HG02623 (cell line): Measurements from ENCODE around the gene LPP.
"Not testable (repeated sequence)": the region's sequence is repeated elsewhere in the genome, so short reads cannot be mapped to it uniquely, and the experiment has no call there.

Experiments
- ATAC-seq: cut with Tn5 transposase; IDR thresholded peaks from one replicate; pipeline ENCODE4 v1.9.1; 2021; ENCODE audit warnings: moderate library complexity; ENCODE audit not compliant: unreplicated experiment

Gene LPP

DNA sequence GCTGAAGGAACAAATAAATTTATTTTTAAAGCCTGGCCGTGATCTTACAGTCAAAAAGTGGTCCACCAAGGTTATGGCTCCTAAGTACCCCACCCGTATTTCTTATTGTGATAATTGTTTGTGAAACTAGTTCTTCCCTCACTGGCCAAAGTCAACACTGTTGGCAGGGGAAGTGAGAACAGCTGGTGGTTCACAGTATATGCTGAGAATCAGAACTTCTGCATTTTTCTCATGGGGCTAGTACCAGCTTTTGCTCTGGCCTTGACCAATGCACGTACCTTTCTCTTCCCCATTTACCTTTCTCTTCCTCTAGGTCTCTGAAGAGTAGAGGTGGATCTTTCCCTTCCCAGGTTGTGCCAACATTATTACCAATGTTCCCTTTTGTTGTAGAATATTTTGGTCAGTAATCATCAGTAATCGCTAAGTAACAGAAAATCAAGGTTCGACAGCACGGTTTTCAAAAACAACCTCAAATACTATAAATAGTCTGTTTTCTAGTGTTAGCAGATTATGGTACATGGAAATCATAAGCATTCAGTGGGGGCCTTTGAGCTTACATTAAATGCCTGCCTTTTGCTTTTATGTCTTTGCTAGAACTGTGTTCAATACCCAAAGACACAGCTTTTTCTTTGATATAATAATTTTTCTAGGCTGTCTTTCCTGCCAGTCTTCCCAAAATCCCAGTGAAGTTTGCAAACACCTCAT is 268.0 kb downstream of the LPP start:
- peak; percentile 100 for ATAC-seq

DNA sequence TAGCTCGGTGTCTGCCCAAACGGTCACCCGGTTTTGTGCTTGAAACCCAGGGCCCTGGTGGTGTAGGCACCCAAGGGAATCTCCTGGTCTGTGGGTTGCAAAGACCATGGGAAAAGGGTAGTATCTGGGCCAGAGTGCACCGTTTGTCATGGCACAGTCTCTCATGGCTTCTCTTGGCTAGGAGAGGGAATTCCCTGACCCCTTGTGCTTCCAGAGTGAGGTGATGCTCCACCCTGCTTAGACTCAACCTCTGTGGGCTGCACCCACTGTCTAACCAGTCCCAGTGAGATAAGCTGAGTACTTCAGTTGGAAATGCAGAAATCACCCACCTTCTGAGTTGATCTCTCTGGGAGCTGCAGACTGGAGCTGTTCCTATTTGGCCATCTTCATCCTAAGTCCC is 274.0 kb downstream of the LPP start:
- not testable (repeated sequence) for ATAC-seq

DNA sequence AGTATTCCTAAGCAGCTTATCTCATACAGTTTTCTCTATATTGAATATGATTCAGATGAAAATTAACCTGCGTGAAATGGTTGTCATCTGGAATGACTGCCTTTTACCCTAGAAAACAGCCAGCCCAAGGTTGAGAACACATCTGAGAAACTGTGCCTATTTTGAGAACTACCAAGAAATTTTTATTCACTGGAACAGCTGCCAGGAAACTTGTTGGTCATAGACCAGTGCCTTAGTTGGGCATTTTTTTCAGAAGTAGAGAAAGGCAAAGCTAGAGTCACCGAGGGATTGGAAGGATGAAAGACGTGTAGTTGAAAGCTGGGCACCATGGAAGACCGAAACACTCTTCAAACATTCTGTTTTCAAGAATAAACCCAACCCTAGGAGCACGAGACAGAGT is 277.1 kb downstream of the LPP start:
- ATAC-seq: no peak

DNA sequence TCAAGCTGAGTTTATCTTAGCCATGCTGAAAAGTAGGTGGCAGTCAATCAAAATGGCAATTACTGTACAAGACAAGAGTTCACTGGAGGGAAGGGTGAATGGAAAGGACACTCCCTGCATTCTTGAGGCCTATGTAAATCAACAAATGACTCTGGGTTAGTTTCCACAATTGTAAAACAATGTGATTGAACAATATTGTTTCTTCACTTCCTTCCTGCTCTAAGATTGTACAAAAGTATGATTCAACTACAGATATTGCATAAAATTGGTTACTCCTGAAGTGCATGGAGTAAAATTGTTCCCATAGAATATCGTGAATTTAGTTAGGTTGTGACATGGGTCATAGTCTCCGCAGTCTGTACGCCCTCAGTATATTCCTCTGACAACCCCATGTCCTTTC is 277.6 kb downstream of the LPP start:
- no peak for ATAC-seq

DNA sequence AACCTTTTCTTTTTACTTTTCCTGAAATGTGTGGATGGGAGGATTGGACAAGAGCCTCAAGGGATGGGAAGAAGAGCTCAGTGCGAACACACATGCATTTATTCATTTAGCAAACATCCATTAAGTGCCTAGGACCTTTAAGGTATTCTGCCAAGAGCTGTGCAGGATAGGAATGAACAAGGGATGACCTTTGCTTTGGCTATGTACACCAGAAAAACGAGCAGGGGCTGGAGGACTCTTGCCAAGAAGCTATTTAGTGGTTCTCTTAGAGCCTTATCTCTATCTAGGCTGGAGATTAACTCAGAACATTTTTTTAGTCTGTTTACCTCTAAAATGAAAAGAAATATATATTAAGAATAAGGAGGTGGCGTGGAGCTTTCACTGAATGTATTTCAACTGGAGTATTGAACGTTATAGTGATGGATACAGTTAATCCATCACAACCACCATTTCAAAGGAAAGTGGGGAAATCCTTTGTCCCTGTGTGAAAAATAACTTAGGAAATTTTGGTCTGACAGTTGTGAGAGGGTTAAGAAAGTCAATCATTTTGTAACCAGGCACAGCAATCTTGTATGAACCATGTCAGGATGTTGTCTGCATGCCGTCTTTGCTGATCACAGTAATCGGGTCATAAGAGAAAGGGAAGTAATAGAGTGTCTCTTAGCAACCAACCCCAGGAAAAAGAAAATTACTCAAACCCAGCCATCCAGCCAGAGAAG is 279.0 kb downstream of the LPP start:
- no peak for ATAC-seq

DNA sequence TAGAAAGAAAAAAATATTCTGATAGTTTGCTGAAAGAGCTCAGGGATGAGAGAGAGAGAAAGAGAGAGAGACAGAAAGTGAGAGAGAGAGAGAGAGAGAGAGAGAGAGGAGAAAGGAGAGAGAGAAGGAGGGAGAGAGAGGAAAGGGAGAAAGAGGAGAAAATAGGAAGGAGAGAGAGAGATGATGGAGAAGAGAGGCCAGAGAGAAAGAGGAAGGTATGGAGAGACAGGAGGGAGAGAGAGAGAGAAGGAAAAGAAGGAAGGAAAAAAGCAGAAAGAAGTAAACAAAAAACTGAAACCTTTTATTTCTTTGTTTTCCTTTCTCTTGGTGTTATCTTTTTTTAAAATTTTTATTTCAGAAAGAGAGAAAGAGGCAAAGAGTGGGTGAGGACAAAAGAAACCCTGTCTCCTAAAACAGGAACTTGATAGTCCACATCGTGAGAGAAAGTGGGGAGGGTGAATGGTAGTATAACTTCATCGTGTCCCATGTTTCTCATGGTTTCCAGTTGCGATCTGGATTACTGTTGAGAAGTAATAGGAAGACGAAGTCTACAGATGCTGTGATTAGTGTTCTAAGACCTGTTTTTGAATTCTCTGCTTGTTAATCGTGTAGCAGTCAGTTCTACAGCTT is 279.7 kb downstream of the LPP start:
- ATAC-seq: no peak

DNA sequence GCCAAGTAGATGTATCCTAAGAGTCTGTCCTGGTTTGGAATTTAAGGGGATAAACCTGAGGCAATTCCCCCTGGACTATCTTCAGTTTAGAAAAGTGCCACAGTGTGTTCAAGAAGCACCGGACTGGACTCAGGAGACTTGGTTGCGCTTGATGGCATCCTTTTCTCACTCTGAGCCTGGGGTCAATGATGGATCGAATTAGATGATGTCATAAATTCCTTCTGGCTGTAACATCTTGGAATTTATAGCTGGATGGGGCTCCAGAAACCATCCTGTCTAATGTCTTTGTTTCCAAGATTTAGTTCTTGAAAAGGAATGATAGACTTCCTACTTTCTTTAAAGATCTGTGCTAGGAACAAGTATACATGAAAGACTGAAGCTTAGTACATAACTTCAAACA is 280.6 kb downstream of the LPP start:
- no peak for ATAC-seq

DNA sequence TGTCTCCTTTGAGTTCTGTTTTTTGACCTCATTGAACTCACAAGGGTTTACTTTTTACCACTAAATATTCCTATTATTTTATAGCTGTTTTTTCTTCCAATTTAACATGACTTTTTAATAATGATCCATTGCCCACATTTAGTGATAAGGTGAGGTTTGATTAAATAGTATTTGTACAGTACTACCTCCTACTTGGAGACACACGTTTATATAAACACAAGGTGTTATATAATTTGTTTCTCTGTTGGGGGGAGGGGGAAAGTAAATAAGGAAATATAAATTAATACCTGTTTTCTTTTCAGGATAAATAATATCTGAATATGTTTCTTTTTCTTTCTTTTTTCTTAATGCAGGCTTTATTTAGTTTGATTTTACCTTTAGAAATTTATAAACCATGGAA is 281.3 kb downstream of the LPP start:
- ATAC-seq: no peak

DNA sequence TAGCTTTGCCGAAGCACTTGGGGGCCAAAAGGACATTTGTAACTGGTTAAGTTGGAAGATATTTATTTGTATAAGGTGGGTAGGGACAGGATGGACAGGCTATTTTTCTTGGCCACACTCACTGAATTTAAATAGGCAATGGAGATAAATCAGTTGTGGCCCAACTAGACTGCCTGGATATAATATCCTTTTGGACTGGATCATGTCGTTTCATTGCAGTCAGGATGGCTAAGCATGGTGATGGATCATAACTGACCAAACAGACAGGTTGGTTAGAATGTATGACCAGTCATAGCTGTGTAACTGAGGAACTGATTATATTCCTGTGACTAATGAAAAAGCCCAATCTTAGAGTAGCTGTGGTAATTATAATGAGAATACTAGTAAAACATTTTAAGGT is 284.0 kb downstream of the LPP start:
- ATAC-seq: no peak

DNA sequence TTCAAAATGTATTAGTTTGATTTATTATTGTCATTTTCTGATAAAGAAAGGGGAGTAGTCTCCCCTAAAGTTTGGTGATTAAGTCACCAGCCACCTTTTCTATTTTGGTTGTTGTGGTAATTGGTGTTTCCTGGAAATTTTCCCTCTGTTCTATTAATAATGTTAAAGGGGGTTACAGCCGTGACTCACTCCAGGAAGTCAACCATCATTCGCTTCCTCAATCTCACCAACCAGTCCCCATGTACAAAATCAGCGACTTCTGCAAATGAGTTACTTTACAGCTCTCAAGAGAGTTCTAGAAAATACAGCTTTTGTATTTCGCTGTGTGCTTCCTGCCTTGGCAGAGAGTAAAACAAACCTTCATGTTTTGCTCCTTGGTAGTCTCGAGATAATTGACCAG is 285.1 kb downstream of the LPP start:
- peak; percentile 92 for ATAC-seq

DNA sequence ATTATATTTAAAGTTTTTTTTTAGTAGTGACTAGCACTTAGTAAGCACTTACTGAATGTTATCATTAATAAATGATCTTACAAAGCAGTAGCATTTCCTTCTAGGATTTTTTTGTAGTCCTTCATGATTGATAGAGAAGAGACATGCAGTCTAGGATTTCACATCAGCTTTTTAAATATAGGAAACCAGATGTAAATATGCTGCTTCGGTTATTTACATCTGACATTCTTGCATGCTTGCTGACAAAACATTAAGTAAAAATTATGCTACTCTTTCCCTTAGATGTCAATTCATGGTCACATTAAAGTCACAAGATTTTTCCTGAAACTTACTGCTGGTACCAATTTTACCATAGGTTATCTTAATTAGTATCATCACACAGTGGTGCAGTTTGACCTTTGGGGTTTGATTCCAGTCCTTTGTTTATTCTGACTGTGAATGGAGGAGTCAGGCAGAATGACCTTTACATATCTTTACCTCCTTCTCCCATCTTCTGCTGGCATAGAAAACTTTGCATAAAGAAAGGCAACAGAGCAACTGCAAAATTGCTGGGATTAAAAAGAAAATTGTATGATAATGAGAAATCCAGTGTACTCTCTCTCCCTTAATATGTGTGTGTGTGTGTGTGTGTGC is 286.5 kb downstream of the LPP start:
- ATAC-seq: no peak

DNA sequence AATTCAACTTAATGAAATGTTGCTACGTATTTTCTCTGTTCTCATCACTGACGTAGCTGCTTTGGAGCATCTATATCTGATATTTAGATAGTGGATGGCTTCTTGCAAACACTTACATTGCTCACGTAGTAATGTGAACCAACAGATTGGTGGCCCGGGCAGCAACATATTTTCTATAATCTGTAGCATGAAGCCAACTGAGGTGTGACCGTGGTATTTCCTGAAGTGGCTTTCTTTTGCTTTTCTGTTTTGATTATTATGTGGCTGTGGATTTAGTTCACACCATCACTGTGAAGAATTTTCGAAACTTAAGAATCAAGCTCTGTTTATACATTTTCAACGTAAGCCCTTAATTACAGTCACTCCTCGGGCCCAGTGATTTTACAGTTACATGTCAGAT is 288.5 kb downstream of the LPP start:
- no peak for ATAC-seq

DNA sequence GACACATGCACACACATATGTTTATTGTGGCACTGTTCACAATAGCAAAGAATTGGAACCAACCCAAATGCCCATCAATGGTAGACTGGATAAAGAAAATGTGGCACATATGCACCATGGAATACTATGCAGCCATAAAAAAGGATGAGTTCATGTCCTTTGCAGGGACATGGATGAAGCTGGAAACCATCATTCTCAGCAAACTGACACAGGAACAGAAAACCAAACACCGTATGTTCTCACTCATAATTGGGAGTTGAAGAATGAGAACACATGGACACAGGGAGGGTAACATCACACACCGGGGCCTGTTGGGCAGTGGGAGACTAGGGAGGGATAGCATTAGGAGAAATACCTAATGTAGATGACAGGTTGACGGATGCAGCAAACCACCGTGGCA is 291.2 kb downstream of the LPP start:
- not testable (repeated sequence) for ATAC-seq

DNA sequence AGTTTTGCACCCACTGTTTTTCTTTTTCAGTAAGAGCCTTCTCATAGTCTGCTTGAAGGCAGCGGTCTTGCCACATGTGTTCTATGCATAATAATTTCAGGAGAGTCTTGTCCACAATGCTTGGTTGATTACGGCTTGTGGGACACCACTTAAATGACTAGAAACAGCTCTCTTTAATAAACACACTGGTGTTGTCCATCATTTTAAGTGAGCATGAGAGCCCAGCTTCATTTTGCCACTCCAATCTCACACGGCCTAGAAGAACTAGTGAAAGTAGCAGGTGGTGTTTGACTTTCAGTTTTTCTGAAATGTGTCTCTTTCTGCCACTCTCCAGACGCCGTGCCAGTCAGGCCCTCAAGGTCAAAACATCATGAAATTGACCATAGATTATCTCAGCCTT is 292.1 kb downstream of the LPP start:
- peak; percentile 73 for ATAC-seq

DNA sequence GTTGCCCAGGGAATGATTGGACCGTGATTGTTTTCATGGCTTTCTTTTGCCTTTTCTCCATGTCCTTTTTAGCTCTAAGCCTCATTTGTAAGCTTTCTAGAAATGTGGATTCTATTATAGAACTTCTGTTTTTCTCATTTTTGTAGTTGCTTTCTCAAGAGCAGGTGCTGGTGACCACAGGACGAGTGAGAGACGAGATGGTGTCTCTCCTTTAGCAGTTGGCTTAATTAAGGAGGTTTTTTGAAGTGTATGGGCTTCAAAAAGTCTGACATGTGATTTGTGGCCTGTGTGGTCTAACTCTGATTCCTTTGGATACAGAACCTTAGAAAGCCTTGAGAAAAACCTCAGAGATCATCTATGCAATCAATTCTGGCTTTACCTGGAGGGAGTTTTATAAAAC is 292.8 kb downstream of the LPP start:
- peak; percentile 54 for ATAC-seq

DNA sequence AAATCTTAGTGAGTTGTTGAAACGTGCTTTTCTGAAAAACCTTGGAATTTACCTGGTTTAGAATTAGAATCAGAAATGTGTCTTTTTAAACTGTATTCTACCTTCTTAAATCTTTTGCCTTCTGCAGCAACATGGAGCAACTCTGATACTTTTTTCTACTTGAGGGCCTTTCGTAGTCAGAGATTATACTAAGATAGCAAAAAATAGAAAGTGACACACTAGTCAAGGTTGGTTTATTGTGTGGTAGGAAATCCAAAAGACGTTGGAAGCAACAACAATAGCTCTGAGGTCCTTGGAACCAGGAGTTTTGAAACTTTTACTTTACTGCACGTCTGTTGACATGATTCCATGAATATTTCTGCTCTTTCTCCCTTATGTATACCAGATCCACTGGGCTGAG is 294.9 kb downstream of the LPP start:
- ATAC-seq: no peak

DNA sequence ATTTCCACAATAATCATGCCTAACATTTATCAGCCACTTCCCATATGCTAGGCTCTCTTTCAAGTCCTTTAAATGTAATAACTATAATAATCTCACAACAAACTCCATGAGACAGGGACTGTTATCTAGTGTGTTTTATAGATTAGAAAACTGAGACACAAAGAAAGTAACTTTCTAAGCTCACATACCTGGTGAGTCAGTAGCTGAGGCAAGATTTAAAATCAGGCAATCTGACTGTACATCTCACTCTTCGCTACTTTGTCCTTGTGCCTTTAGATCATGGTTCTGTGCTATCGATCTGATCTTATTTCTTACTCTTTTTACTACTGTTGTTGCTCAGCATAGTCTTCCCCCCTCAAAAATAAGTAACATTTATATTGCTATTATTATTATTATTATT is 295.5 kb downstream of the LPP start:
- no peak for ATAC-seq

DNA sequence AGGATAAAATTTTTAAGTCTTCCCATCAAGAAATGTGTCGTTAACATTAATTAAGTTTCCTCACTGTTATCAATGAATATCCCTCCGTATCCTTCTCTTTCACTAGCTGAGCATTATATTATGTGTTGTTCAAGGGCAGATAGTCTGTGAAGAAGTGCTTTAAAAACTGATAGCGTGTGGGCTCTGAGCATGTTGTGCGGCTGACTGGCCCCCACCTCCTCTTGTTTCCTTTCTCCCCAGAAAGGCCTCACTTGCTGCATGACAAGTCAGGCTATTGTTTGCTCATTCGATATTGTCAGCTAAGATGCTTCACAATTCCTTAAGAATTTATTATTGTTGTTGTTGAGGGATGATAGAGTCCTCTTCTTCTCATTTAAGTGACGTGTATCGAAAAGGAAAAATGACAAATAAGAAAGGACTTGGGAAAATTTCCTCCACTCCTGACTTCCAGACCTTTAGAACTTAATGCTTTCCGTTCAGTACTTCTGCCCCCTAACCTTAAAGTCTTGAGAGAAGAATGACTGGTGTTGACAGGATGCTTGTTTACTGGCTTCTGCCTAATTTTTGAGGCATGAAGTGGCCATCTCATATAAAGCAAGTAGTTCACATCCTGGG is 298.3 kb downstream of the LPP start:
- ATAC-seq: no peak

DNA sequence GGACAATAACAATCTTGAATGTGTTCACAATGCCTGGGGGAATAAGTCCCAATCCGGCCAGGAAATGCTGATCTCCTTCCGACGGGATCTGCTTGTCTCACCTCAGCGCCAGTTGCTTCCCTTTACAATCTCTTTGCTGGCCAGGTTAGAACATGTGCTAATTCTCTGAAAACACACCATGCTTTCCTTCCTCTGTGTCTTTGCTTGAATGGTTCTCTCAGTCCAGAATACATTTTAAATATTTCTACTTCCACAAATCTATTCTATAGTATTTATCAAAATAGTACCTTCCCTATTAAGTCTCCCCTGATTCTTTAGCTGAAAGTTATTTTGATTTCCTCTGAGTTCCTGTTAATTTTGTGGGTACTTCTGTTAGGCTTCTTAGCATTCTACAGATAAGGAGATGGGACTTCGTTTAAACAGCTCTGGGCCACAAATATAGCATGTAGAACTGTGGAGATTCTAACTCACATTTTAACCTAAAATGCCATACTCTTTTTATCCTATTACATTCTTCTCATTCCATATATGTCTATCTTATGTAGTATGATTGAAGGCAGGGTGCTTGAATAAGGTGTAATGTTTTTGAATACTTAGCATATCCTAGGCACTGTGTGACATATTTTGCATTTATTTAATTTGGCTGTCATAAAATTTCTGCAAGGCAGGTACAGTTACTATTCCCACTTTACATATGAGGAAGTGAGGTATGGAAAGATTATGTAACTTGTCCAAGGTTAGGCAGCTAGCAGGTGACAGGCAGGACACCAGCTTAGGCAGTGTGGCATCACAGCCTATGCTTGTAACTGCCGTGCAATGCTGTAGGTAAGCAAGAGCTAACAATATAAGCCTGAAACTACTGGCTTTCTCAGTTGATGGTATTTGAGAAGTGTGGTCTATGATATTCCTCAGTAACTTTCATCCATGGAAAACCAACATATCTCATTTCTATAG is 299.8 kb downstream of the LPP start:
- ATAC-seq: no peak

DNA sequence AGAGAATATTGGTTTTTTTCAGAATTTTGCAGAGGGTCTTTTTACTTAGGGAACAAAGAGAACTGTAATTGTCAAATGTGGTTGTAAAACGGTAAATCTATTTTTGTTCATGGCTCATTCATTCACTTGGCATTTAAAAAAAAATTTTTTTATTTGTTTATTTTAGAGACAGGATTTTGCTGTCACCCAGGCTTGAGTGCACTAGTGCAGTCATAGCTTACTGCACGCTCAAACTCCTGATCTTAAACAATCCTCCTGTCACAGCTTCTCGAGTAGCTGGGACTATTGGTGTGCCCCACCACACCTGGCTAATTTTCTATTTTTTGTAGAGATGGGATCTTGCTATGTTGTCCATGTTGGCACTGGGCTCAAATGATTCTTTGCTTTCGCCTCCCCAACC is 301.8 kb downstream of the LPP start:
- ATAC-seq: no peak
